ENCODE results near the gene CLP1. TPM values are rescaled to one million over a fixed set of nuclear protein-coding genes. Genes with fewer than 3 reads are reported as not detected.

CLP1 gene
- total RNA-seq, 3 donors from 2014 or later (not counting 1 experiment from before 2014, with no cell fraction given) = 18.5 to 23.1 (median 22.8) TPM

DNA sequence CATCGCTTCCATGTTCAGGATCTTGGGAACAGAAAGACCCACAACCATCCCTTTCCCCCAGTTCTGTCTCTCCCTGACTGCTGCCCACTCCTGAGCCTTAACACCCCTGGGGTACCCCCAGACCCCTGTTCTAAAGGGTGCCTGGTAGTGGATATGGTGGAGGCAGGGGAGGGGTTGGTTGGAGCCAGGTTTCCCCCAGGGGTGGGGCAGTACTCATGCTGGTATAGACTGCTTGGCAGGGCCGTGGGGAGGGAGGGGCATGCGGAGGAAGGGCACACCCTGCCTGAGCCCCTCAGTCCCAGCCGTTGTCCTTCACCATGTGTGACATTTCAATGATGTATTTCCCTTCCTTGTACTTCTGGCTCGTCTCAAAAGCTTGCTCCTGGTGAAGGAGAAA lies 11.9 kb upstream of the CLP1 start:
- WGBS (ENCODE audit: insufficient coverage) = 22% methylated on average over 5 of the region's 5 CpGs
- H3K27me3 Mint-ChIP-seq (ENCODE audit: low read depth in 2 of 2) = peaks cover 42 to 46% of the 10 kb centered on the region in 2 donors
- H3K36me3 Mint-ChIP-seq = no peaks in the 10 kb centered on the region
- Histone ChIP-seq H3K4me1 (ENCODE audit: control insufficient read depth, insufficient read depth, low read length) (peaks cover 36% of the 10 kb centered on the region), H3K36me3 (ENCODE audit: control insufficient read depth, insufficient read depth, low read length) (no peaks in the 10 kb centered on the region), H3K4me3 (ENCODE audit: low read length) (no peak overlapping the region), H3K27ac (ENCODE audit: low read length) (no peak overlapping the region), H3K9me3 (ENCODE audit: control insufficient read depth, insufficient read depth, low read length) (no peaks in the 10 kb centered on the region), H3K27me3 (ENCODE audit: control insufficient read depth, insufficient read depth, low read length) (peaks cover 38% of the 10 kb centered on the region)
- no peaks in the 10 kb centered on the region for H3K9me3 Mint-ChIP-seq
- no peak for DNase-seq
- no peak overlapping the region for H3K4me3 Mint-ChIP-seq
- intact Hi-C loops (cut with micrococcal nuclease) = loop anchor here (2.0 kb wide), 1 partner anchor 115 kb away; the partner anchor contains the start of gene TIMM10
- peaks cover 28 to 38% of the 10 kb centered on the region in 2 donors for H3K4me1 Mint-ChIP-seq
- H3K27ac Mint-ChIP-seq = peak overlapping the region in 1 of 2 donors; percentile 27
- ATAC-seq = no peak
- TF ChIP-seq, protein P1, sequence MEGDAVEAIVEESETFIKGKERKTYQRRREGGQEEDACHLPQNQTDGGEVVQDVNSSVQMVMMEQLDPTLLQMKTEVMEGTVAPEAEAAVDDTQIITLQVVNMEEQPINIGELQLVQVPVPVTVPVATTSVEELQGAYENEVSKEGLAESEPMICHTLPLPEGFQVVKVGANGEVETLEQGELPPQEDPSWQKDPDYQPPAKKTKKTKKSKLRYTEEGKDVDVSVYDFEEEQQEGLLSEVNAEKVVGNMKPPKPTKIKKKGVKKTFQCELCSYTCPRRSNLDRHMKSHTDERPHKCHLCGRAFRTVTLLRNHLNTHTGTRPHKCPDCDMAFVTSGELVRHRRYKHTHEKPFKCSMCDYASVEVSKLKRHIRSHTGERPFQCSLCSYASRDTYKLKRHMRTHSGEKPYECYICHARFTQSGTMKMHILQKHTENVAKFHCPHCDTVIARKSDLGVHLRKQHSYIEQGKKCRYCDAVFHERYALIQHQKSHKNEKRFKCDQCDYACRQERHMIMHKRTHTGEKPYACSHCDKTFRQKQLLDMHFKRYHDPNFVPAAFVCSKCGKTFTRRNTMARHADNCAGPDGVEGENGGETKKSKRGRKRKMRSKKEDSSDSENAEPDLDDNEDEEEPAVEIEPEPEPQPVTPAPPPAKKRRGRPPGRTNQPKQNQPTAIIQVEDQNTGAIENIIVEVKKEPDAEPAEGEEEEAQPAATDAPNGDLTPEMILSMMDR (IDR thresholded peaks at IDR 0.05) = no peak

DNA sequence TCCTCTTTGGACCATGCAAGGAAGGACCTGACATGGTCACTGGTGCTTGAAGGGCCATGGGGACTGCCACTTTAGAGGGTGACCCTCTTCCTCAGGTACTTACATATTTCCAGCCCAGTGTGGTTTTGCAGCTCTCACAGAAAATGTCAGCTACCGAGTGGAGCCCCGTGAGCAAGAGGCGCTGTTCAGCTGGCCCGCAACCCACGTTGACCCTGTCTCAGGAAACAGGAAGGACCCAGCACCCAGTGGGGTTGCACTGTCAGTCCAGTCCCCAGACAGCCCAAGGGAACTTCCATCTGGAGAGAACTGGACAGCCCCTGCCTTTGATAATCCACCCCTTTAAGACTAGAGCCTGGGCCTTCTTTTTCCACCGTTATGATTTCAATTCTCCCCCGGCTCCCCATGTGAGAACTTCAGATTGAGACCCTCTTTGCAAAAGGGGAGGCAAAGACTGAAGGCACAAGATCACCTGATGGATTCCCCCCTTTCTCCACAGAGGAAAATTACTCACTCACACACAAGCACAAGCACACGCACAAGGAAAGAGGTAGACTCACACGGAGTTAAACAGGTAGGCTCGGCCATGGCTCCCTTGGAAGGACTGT lies 11.3 kb upstream of the CLP1 start:
- Histone ChIP-seq H3K9me3 (ENCODE audit: control insufficient read depth, insufficient read depth, low read length) (no peaks in the 10 kb centered on the region), H3K4me3 (ENCODE audit: low read length) (no peak overlapping the region), H3K36me3 (ENCODE audit: control insufficient read depth, insufficient read depth, low read length) (no peaks in the 10 kb centered on the region), H3K27me3 (ENCODE audit: control insufficient read depth, insufficient read depth, low read length) (peaks cover 38% of the 10 kb centered on the region), H3K4me1 (ENCODE audit: control insufficient read depth, insufficient read depth, low read length) (peaks cover 36% of the 10 kb centered on the region), H3K27ac (ENCODE audit: low read length) (no peak overlapping the region)
- 29% methylated on average over 10 of the region's 10 CpGs for WGBS (ENCODE audit: insufficient coverage)
- H3K27me3 Mint-ChIP-seq (ENCODE audit: low read depth in 2 of 2) = peaks cover 42 to 46% of the 10 kb centered on the region in 2 donors
- no peak overlapping the region for H3K4me3 Mint-ChIP-seq
- peaks cover 28 to 38% of the 10 kb centered on the region in 2 donors for H3K4me1 Mint-ChIP-seq
- H3K27ac Mint-ChIP-seq = peak overlapping the region in 1 of 2 donors; percentile 87
- DNase-seq (no peak), ATAC-seq (no peak)
- H3K36me3 Mint-ChIP-seq = no peaks in the 10 kb centered on the region
- H3K9me3 Mint-ChIP-seq = no peaks in the 10 kb centered on the region
- TF ChIP-seq, protein P1 (IDR thresholded peaks at IDR 0.05) = no peak
- intact Hi-C loops (cut with micrococcal nuclease) = no loop called here

DNA sequence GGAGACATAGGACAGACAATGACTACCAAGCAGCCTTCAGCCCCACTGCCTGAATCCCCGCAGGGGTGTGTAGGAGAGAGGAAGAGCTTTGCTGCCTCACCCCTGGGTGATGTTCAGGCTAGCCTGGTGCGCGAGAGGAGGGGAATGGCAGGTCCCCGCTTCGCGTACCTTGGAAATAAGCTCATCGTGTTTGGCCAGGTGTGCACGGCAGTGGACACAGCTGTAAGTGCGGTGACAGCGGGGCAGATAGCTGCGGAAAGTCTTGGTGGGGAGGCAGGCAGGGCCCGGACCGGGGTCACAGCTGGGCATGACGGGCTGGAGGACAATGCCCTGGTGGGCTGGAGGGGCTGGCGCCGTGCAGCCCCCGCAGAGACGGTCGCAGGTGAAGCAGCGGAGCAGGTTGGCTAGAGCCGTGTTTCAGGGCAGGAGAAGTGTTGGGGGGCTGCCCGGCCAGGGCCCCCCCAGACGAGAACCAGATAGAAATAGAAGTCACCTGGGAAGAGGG lies 10.7 kb upstream of the CLP1 start:
- Mint-ChIP-seq H3K27ac (peak overlapping the region in 1 of 2 donors; percentile 87), H3K36me3 (no peaks in the 10 kb centered on the region), H3K4me1 (peaks cover 28 to 38% of the 10 kb centered on the region in 2 donors), H3K9me3 (no peaks in the 10 kb centered on the region), H3K27me3 (ENCODE audit: low read depth in 2 of 2) (peaks cover 42 to 46% of the 10 kb centered on the region in 2 donors), H3K4me3 (no peak overlapping the region)
- no peak for ATAC-seq
- TF ChIP-seq, protein P1 (IDR thresholded peaks at IDR 0.05) = no peak
- H3K36me3 ChIP-seq (ENCODE audit: control insufficient read depth, insufficient read depth, low read length) = no peaks in the 10 kb centered on the region
- DNase-seq = peak in 1 of 2 donors; percentile 24
- WGBS (ENCODE audit: insufficient coverage) = 16% methylated on average over 23 of the region's 23 CpGs
- peaks cover 38% of the 10 kb centered on the region for H3K27me3 ChIP-seq (ENCODE audit: control insufficient read depth, insufficient read depth, low read length)
- intact Hi-C loops (cut with micrococcal nuclease) = no loop called here
- H3K4me3 ChIP-seq (ENCODE audit: low read length) = no peak overlapping the region
- H3K27ac ChIP-seq (ENCODE audit: low read length) = no peak overlapping the region
- peaks cover 36% of the 10 kb centered on the region for H3K4me1 ChIP-seq (ENCODE audit: control insufficient read depth, insufficient read depth, low read length)
- H3K9me3 ChIP-seq (ENCODE audit: control insufficient read depth, insufficient read depth, low read length) = no peaks in the 10 kb centered on the region
